GM11168 (cell line): ENCODE results near the gene SNCG.
"Not testable (repeated sequence)": the region's sequence is repeated elsewhere in the genome, so short reads cannot be mapped to it uniquely, and the experiment has no call there.

ENCODE experiments used
- in situ Hi-C: fragments of 300-500 bp; cut with MboI; formaldehyde crosslinking; loops from one replicate; pipeline ENCODE4 v1.12.0; 2022; ENCODE audit warnings: low sequenced_read_pairs; ENCODE audit not compliant: unreplicated experiment

Gene SNCG

DNA sequence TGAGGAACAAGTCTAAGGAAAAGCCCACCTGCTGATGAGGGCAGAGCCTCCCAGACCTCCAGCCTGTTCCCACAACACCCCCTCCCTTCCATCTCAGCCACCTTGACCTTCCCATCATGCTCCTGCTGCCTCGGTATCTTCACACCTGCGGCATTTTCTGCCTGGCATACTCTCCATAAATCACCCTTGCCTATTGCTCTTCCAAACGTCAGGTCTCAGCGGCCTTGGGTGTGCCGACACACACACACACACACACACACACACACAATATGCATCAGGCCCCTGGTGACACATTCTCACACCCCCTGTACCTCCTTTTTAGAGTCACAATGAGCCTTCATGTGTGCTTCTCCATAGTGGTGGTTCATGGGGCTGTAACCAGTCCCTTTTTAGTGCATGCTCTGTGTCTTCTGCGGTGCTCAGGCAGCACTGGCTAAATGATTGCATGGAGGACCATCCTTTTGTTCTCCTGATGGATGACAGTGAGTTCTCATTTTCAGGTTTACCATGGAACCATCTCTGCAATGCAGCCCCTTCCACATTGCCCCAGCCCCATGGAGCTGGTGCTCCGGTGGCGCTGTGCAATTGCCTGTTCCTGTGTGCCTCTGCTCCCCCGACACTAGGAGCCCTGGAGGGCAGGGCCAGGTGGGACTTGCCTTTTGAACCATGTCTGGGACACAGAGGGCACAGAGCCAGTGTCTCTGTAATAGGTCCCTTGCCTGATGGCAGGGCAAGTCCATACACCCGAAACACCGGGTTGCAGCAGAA is 14.4 kb downstream of the SNCG start:
- in situ Hi-C loops = no loop called here

DNA sequence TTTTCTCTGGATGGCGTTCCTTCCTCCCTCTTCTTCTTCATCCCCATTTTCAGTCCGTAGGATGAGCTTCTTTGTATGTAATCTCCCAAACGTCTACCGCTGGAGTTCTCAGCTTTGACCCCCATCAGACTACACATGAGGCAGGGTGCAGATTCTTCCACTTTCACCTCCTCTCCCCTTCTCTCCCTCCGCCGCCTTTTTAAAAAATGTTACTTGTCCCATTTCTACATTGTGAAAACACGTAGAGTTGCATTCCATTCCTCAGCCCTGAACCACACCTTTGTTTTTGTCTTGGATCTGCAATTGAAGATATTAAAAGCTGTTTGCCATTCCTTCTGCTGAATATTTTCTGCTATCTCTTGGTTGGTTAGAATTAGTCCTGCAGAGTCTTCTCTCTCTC is 16.1 kb downstream of the SNCG start:
- in situ Hi-C loops = no loop called here

DNA sequence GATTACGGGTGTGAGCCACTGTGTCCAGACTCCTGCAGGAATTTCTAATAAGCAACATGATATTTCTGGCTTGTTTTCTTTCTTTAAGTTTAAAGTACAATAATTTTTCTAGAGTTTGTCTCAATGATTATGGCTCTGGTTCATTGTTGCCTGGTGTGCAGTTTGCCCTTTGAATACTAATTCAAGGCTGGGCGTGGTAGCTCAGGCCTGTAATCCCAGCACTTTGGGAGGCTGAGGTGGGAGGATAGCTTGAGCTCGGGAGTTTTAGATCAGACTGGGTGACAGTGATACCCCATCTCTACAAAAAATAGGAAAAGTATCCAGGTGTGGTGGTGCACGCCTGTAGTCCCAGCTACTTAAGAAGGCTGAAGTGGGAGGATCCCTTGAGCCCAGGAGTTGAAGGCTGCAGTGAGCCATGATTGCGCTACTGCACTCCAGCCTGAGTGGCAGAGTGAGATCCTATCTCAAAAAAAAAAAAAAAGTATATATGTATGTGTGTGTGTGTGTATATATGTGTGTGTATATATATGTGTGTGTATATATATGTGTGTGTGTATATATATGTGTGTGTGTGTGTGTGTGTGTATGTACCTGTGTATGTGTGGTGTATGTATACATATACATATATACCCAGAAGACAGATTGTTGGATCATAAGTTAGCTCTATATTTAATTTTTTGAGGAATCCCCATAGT is 18.1 kb downstream of the SNCG start:
- in situ Hi-C loops = no loop called here

DNA sequence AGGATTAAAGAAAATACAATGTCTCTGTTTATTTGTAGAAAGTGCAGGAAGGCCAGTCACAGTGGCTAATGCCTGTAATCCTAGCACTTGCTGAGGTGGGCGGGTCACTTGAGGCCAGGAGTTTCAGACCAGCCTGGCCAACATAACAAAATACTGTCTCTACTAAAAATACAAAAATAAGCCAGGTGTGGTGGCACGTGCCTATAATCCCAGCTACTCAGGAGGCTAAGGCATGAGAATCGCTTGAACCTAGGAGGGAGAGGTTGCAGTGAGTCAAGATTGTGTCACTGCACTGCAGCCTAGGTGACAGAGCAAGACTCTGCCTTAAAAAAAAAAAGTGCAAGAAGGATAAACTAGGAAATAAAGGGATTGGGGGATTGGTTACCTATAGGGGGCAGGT is 20.1 kb downstream of the SNCG start:
- in situ Hi-C loops = not testable (repeated sequence)

DNA sequence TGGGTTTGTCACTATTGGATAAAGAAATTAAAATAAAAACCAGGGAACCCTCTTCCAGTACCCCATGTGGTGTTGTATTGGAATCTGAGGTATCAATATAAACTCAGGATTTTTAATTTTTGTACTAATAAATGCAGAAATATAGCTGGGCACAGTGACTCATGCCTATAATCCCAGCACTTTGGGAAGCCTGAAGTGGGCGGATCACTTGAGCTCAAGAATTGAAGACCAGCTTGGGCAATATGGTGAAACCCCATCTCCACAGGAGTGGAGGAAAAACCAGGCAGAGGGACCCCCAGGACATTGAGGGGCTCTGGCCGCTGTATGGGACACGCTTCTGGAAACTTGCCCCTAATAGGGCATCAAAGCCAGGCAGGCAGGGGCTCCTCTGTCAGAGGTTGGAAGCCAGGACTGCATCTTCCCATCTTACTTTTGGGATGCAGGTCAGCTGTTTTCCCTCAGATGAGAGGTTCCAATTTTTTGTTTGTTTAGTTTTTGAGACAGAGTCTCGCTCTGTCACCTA is 21.0 kb downstream of the SNCG start:
- in situ Hi-C loops = no loop called here

DNA sequence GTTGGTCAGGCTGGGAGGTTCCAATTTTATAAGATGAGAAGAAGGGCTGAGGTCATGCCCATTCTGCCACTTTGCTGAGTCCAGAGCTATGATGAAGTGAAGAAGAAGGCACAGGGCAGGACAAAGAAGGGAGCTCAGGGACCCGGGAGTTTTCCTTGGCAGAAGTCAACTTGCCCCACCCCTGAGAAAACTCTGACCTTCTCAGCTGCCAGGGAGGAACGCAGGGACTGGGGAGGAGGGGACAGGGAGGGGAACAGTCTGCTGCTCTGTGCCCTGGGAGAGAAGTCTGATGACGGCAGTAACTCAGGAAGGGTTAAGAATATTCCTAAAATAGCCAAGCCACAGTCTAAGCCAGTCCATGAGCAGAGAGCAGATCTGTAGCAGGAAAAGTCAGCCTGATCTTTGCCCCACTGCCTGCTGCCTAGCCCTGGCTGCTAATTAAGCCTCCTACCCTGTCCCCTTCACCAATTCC is 21.6 kb downstream of the SNCG start:
- in situ Hi-C loops = no loop called here

- in situ Hi-C loops = not testable (repeated sequence)
Observed at GRCh38 chr10:86981020-86981419, 22.6 kb downstream of the SNCG start.

DNA sequence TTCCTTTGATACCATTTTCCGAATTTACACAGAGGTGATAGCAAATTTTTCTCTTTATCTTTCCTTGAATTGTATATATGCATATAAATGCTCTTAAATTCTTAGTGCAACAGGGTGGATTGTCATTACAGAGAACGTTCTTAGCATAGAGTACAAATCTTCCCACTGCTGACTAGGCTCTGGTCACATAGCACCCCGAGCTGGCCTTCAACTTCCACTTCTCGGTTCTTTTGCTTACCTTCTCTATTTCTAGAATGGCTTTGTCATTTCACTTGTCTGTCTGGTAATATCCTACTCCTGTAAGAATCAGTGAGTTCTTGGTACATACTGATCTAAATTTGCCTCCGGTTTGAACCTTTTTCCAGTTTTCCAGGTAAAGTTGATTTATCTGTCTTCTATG is 23.3 kb downstream of the SNCG start:
- in situ Hi-C loops = no loop called here

DNA sequence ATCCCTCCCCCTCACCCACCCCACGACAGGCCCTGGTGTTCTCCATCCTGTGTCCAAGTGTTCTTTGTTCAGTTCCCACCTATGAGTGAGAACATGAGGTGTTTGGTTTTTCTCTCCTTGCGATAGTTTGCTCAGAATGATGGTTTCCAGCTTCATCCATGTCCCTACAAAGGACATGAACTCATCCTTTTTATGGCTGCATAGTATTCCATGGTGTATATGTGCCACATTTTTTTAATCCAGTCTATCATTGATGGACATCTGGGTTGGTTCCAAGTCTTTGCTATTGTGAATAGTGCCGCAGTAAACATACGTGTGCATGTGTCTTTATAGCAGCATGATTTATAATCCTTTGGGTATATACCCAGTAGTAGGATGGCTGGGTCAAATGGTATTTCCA is 26.1 kb downstream of the SNCG start:
- in situ Hi-C loops = not testable (repeated sequence)

DNA sequence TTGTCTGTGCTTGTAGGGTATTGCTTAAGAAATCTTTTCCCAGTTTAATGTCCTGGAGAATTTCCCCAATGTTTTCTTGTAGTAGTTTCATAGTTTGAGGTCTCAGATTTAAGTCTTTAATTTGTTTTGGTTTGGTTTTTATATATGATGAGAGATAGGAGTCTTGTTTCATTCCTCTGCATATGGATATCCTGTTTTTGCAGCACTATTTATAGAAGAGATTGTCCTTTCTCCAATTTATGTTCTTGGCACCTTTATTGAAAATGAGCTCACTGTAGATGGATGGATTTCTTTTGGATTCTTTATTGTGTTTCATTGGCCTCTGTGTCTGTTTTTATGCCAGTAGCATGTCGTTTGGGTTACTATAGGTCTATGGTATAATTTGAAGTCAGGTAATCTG is 30.1 kb downstream of the SNCG start:
- in situ Hi-C loops = no loop called here

GRCh38 chr10:86991362-86991761 is 33.0 kb downstream of the SNCG start:
- in situ Hi-C loops = not testable (repeated sequence)

DNA sequence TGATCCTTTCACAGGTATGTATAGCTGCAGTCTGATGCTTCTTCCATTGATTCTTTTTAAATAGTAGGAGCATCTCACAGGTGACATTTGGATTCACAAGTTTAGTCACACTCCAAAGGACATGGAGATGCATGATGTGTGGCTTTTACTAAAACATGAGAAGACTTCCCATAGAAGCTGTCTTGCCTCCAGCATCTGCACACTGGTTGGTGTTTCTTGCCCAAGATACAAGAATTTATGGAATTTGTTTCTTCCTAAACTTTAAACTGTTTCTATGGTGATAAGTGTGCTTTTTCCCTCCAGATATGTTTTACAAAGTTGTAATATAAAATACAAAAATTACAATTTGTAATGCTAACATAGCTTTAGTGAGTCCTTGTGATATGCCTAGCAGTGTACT is 34.1 kb downstream of the SNCG start:
- in situ Hi-C loops = no loop called here

DNA sequence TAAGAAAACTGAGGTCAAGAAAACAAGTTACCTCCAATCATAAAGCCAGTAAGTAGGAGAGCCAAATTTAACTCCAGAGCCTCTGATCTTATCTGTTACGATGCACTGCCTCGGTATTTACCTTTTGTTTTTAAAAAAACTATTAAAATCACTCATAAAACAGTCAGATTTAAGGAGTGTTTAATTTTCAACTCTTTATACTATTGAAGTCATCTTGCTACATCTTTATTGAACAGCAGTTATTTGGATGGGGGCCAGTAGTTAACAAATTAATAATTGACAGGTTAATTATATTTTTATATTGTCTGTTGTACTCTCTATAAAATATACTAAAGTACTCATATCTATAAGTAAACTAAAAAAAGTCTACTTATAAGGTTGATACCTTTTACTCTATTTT is 34.5 kb downstream of the SNCG start:
- in situ Hi-C loops = no loop called here

DNA sequence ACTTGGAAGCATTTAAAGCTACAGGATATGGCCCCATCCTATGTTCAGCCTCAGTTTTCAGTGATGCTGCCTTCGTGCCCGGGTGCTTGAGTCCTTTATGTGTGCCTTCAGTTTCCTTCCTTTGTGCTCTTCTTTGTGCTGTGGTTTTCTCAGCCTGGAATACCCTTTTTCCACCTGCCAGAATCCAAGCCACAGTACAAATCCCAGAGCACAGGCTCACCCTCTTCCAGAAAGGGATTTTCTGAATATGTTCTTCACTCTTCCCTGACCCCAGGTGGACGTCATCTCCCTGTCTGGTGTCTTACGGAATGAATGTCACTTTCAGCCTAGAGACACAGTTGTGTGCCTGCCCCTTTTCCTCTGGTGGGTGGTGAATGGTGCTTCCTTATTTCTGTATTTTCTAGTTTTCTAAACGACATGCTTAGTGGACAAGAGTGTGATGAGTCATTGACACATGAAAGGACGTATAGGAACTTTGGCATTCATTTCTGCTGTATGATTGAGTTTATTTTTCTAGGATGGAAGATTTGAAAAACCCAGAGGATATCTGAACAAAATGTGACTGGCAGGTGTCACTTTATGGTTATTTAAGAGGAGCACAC is 41.5 kb downstream of the SNCG start:
- in situ Hi-C loops = not testable (repeated sequence)

GRCh38 chr10:87000491-87000890 is 42.1 kb downstream of the SNCG start:
- in situ Hi-C loops = no loop called here

GRCh38 chr10:87007124-87007523 is 48.7 kb downstream of the SNCG start:
- in situ Hi-C loops = not testable (repeated sequence)

GRCh38 chr10:87007674-87008073 is 49.3 kb downstream of the SNCG start:
- in situ Hi-C loops = not testable (repeated sequence)

DNA sequence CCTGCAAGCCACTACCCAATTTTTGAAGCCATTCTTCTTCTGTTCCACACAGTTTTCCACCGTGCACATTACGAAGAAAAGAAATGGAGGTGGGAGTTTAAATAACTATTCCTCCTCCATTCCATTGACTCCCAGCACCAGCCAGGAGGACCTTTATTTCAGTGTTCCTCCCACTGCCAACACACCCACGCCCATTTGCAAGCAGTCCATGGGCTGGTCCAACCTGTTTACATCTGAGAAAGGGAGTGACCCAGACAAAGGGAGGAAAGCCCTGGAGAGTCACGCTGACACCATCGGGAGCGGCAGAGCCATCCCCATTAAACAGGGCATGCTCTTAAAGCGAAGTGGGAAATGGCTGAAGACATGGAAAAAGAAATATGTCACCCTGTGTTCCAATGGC is 49.9 kb downstream of the SNCG start:
- in situ Hi-C loops = not testable (repeated sequence)

- in situ Hi-C loops = not testable (repeated sequence)
Observed at GRCh38 chr10:87009134-87009696, 50.8 kb downstream of the SNCG start.
